Esophagus muscularis mucosa (tissue), 4 donors: ENCODE data around the gene SLC7A6. TPM values are rescaled to one million over a fixed set of nuclear protein-coding genes. Genes with fewer than 3 reads are reported as not detected.

Experiments
- DNase-seq: peaks from one replicate; pipeline ENCODE4 v3.0.0-alpha.2; 2017; ENCODE audit errors: extremely low spot score
- H3K27ac ChIP-seq, 4 donors: fragments of 200-600 bp; sonication (generic); replicated peaks in 1 of 4; 1 replicate in 3 of 4; 2 replicates in 1 of 4; pipeline ENCODE4 v1.5.1; 2016 to 2019; ENCODE audit warnings: mild to moderate bottlenecking in 1 of 4
- H3K27me3 ChIP-seq, 4 donors: fragments of 200-600 bp; sonication (generic); one replicate each; pipeline versions ENCODE4 v1.5.1 to v1.6.0; 2016 to 2019
- H3K36me3 ChIP-seq, 4 donors: fragments of 200-600 bp; sonication (generic); one replicate each; pipeline ENCODE4 v1.5.1; 2016 to 2019
- H3K4me1 ChIP-seq, 4 donors: fragments of 200-600 bp; sonication (generic); one replicate each; pipeline ENCODE4 v1.5.1; 2016 to 2019
- H3K4me3 ChIP-seq, 4 donors: fragments of 200-600 bp; sonication (generic); 1 replicate in 2 of 4; 2 replicates in 2 of 4; pipeline ENCODE4 v1.5.1; 2016 to 2019; ENCODE audit warnings: mild to moderate bottlenecking in 4 of 4, moderate library complexity in 1 of 4
- H3K9me3 ChIP-seq, 4 donors: fragments of 200-600 bp; sonication (generic); 1 replicate in 3 of 4; 2 replicates in 1 of 4; pipeline ENCODE4 v1.5.1; 2016 to 2019
- CTCF ChIP-seq, 3 experiments: fragments of 200-600 bp in 2 of 3; fragments of 450-650 bp in 1 of 3; sonication (generic) in 2 of 3; IDR thresholded peaks; one replicate each; pipeline ENCODE4 v1.5.1; 2017 to 2019; ENCODE audit warnings: antibody characterized with exemption in 3 of 3, mild to moderate bottlenecking in 2 of 3, moderate library complexity in 1 of 3
- EP300 ChIP-seq: sonication (generic); formaldehyde crosslinking; IDR thresholded peaks from one replicate; pipeline ENCODE4 v1.6.1; 2017; ENCODE audit warnings: antibody characterized with exemption
- POLR2A ChIP-seq: fragments of 450-650 bp; IDR thresholded peaks from one replicate; pipeline ENCODE4 v1.6.1; 2017; ENCODE audit warnings: antibody characterized with exemption, moderate library complexity, mild to moderate bottlenecking, low read depth
- POLR2AphosphoS5 ChIP-seq, 2 donors: sonication (generic); formaldehyde crosslinking; IDR thresholded peaks; one replicate each; pipeline ENCODE4 v1.6.1; 2017; ENCODE audit warnings: antibody characterized with exemption in 2 of 2
- WGBS: methylation state at CpG from one replicate; pipeline ENCODE4 v1.1.5; 2018; 5-methylcytosine and 5-hydroxymethylcytosine counted together
- intact Hi-C: fragments of 100-400 bp; cut with DNase I; formaldehyde crosslinking; loops from one replicate; pipeline ENCODE4 v1.15.1; 2023
- total RNA-seq, 4 donors: library from RNA; depleted of rRNA; stranded (reverse); fragments of >200 nt; gene quantifications; one replicate each; pipeline versions ENCODE4 v1.1.0 to v1.2.1, GENCODE V29; 2016

SLC7A6 gene
- total RNA-seq, 4 donors from 2014 or later = 18.9 to 37.1 (median 27.3) TPM

GRCh38 chr16:68251832-68252231 lies 12.5 kb upstream of the SLC7A6 start:
- WGBS = 80% methylated on average over 5 of the region's 5 CpGs
- Histone ChIP-seq H3K9me3 (no peaks in the 10 kb centered on the region), H3K4me1 (peaks cover 10 to 32% (median 13%) of the 10 kb centered on the region in 4 donors), H3K4me3 (no peak overlapping the region), H3K27me3 (no peaks in the 10 kb centered on the region), H3K36me3 (peaks cover 10 to 79% (median 75%) of the 10 kb centered on the region in 4 donors), H3K27ac (no peak overlapping the region)
- TF ChIP-seq CTCF (IDR thresholded peaks at IDR 0.05) = no peak
- TF ChIP-seq EP300 = no peak
- TF ChIP-seq POLR2A = no peak
- no peak for TF ChIP-seq POLR2AphosphoS5 (IDR thresholded peaks at IDR 0.05)
- DNase-seq = no peak
- intact Hi-C loops = no loop called here

GRCh38 chr16:68252383-68252782 lies 11.9 kb upstream of the SLC7A6 start:
- Histone ChIP-seq H3K27ac (no peak overlapping the region), H3K4me1 (peaks cover 5 to 31% (median 8%) of the 10 kb centered on the region in 4 donors), H3K9me3 (no peaks in the 10 kb centered on the region), H3K4me3 (no peak overlapping the region), H3K36me3 (peaks cover 10 to 85% (median 75%) of the 10 kb centered on the region in 4 donors), H3K27me3 (no peaks in the 10 kb centered on the region)
- no peak for DNase-seq
- no peak for TF ChIP-seq POLR2AphosphoS5 (IDR thresholded peaks at IDR 0.05)
- no peak for TF ChIP-seq POLR2A
- TF ChIP-seq EP300 = no peak
- TF ChIP-seq CTCF (IDR thresholded peaks at IDR 0.05) = no peak
- 81% methylated on average over 4 of the region's 5 CpGs for WGBS
- intact Hi-C loops = no loop called here

- TF ChIP-seq POLR2A = no peak
- no peak for TF ChIP-seq EP300
- TF ChIP-seq POLR2AphosphoS5 (IDR thresholded peaks at IDR 0.05) = no peak
- TF ChIP-seq CTCF (IDR thresholded peaks at IDR 0.05) = no peak
- peaks cover 7 to 32% (median 11%) of the 10 kb centered on the region in 4 donors for H3K4me1 ChIP-seq
- no peaks in the 10 kb centered on the region for H3K27me3 ChIP-seq
- peaks cover 10 to 94% (median 79%) of the 10 kb centered on the region in 4 donors for H3K36me3 ChIP-seq
- no peak for DNase-seq
- intact Hi-C loops = no loop called here
- WGBS = 93% methylated on average over 4 of the region's 4 CpGs
- no peaks in the 10 kb centered on the region for H3K9me3 ChIP-seq
- H3K27ac ChIP-seq = no peak overlapping the region
- H3K4me3 ChIP-seq = no peak overlapping the region
Observed at GRCh38 chr16:68253721-68254120, 10.6 kb upstream of the SLC7A6 start.

GRCh38 chr16:68255712-68256111 lies 8.6 kb upstream of the SLC7A6 start:
- H3K9me3 ChIP-seq = no peaks in the 10 kb centered on the region
- DNase-seq = no peak
- TF ChIP-seq POLR2A (no peak), CTCF (IDR thresholded peaks at IDR 0.05) (no peak), EP300 (no peak), POLR2AphosphoS5 (IDR thresholded peaks at IDR 0.05) (no peak)
- 93% methylated on average over 18 of the region's 18 CpGs for WGBS
- H3K4me3 ChIP-seq = no peak overlapping the region
- H3K36me3 ChIP-seq = peaks cover 21 to 95% (median 80%) of the 10 kb centered on the region in 4 donors
- intact Hi-C loops = no loop called here
- peaks cover 7 to 32% (median 11%) of the 10 kb centered on the region in 4 donors for H3K4me1 ChIP-seq
- no peak overlapping the region for H3K27ac ChIP-seq
- H3K27me3 ChIP-seq = no peaks in the 10 kb centered on the region

GRCh38 chr16:68257251-68257905 lies 6.9 kb upstream of the SLC7A6 start:
- Histone ChIP-seq H3K9me3 (no peaks in the 10 kb centered on the region), H3K4me3 (no peak overlapping the region), H3K36me3 (peaks cover 21 to 80% (median 68%) of the 10 kb centered on the region in 4 donors), H3K27ac (peak overlapping the region; percentile 61 to 73 (median 68)), H3K4me1 (peaks cover 14 to 39% (median 16%) of the 10 kb centered on the region in 4 donors), H3K27me3 (no peaks in the 10 kb centered on the region)
- TF ChIP-seq POLR2A (no peak), POLR2AphosphoS5 (IDR thresholded peaks at IDR 0.05) (no peak), CTCF (IDR thresholded peaks at IDR 0.05) (no peak)
- WGBS = 77% methylated on average over 6 of the region's 6 CpGs
- intact Hi-C loops = no loop called here
- DNase-seq = no peak
